HG02885 (cell line): ENCODE data around the gene ST3GAL5.
"Not testable (repeated sequence)": the region's sequence is repeated elsewhere in the genome, so short reads cannot be mapped to it uniquely, and the experiment has no call there.

ENCODE experiments used
- ATAC-seq: cut with Tn5 transposase; IDR thresholded peaks from one replicate; pipeline ENCODE4 v1.9.1; 2021; ENCODE audit warnings: mild to moderate bottlenecking; ENCODE audit not compliant: unreplicated experiment, poor library complexity

The ST3GAL5 gene

DNA sequence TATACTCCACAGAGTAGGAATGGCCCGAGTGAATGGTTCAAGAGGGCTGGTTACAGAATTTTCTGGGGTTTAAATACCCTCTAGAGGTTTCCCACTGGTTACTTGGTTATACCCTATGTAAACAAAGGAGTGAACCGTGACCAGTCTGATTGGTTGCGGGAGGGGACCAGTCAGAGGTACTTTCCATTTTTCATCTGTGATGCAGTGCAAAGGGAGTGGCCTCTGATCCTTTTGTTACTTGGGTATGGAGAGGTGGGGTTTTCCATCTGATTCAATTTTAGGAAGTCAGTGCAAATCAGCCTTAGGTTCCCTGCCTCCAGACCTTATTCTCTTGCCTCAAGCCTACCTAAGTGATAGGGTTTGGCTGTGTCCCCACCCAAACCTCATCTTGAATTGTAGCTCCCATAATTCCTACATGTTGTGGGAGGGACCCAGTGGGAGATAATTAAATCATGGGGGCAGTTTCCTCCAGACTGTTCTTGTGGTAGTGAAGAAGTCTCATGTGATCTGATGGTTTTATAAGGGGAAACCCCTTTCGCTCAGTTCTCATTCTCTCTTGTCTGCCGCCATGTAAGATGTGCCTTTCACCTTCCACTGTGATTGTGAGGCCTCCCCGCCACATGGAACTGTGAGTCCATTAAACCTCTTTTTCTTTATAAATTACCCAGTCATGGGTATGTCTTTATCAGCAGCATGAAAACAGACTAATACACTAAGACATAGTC is 5.9 kb upstream of the ST3GAL5 start:
- ATAC-seq: not testable (repeated sequence)

DNA sequence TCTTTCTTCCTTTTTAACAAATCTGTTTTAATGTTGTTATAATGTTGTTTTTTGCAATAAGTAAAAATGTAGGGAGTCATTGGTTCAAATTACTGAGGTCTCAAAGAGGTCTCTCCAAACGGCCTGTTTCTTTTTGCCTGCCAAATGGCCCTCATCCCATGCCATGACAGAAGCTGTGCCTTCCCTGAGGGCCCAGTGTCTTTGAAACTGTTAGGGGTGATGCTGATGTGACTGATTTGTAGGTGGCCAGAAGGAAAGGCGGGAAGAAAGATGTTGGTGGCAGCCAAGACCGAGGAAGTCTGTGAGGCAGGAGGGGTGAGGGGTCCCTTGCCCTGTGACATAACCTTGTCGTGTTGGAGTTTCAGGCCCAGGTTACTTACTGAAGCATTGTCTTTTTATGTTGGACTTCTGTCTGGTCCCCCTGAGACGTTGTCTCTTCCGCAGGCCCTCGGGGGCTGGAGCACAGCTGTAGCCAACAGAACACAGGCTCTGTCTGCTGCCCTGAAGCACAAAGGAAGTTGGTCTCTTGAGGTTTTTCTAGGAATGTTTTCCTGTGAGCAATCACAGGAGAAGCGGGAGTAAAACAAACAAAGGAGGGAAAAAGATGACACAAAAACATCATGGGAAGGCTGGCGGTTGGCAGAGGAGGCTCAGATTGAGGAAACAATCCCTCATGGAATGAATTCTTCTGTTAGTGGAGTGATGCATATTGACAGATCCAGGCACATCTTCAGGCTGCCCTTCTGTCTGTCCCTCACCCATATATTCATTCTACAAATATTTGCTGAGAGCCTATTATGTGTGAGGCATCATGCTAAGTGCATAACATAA is 4.9 kb upstream of the ST3GAL5 start:
- ATAC-seq: no peak

DNA sequence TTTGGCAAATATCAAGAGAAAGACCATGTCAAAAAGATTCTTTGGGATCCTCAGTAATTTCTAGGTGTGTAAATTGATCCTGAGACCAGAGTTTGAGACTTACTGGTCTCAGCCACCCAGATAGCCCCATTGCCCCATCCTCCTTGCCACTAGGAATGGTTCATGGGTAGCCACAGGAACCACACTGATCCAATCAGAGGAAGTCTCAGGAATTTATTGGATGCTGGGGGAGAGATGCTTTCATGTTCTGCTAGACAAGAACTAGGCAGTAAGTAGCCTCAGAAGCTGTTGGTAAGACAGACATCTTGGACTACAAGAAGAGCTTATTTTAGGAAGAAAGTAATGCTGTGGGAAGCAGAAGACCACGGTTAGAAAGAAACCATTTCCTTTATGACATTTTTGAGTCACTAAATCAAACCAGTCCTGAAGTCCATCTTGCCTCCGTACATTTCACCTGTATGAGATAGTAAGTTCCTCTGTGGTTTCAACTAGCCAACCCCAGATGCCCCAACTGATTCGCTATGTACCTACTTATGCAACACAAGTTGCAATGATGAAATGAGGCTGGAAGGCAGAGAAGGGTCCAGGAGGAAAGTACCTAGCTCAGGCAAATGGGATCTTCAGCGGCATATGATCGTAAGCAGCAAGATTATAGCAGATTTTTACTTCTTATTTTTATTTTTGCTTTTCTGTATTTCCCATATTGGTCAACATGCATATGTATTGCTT is 3.6 kb upstream of the ST3GAL5 start:
- no peak for ATAC-seq

DNA sequence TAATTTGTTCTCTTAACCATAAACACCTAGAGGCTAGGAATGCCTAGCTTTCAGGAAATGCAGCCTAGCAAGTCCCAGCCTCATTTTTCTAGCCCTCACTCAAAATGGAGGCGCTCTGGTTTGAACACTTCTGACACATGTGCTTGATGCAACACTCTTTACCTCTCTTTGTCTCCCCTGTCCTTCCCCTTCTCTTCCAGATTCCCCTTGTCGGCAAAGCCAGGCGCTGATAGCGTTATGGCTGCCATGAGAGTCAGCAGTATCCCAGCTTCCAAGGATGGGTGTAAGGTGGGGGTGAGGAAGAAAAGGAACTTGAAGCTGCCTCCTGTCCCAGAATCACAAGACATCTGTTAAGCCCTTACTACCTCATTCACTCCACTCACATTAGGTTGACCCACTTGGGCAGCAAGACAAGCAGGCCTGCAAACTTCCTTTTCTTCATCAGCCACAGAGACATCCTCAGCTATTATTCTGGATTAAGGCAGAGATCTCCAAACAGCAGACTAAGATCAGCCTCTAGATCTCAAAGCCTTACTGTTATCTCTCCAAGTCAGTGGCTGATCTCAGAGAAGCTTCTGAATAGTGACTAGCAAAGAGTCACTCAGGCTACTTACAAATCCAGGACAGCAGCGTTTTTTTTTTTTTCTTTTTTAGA is 1.9 kb upstream of the ST3GAL5 start:
- ATAC-seq: no peak

DNA sequence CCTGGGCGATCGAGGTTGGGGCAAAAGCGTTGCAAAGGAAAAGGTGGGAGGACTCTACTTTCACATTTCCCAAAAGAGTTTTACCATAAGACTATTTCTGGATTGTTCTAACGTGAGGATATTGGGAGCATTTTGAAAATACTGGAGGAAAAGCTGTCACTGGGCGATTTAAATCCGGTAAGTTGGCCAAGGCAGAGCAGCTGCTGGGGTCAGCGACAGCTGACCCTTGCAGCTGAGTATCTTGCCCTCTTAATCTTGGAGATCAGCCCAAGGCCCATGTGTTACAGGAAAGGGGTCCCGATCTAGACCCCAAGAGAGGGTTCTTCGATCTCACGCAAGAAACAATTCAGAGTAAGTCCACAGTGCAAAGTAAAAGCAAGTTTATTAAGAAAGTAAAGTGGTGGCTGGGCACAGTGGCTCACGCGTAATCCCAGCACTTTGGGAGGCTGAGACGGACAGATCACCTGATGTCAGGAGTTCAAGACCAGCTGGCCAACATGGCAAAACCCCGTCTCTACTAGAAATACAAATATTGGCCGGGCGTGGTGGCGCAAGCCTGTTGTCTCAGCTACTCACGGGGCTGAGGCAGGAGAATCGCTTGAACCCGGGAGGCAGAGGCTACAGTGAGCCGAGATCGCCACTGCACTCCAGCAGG is 964 bp upstream of the ST3GAL5 start:
- ATAC-seq: no peak

DNA sequence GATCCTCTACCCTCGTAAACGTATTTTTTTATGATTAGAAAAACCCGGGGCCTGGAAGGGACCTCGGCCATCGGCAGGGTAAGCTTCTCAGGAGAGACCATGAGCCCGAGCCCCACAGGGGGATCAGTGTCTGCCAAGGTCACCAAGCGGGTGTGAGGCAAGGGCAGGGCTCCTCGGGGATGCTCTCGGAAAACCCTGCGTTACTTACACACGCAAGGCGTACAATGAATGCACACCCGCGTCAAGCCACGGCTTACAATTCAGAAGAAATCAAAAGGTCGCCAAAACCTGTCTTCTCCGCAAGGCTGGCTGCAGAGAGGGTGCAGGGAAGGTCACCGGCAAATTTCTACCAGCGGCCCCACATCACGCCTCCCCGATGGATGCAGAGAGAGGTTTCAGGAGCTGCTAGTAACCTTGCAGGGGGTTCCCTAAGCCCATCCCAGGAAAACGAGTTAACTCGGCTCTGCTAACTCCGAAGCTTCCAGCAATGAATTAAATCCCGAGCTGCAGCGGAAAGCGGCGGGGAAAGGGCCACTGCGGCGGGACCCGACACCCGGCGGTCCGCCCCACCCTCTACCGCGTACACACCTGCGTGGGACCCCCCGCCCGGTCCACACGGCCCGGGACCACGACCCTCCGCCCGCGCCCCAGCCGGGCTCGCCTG is 638 bp downstream of the ST3GAL5 start:
- ATAC-seq: no peak

DNA sequence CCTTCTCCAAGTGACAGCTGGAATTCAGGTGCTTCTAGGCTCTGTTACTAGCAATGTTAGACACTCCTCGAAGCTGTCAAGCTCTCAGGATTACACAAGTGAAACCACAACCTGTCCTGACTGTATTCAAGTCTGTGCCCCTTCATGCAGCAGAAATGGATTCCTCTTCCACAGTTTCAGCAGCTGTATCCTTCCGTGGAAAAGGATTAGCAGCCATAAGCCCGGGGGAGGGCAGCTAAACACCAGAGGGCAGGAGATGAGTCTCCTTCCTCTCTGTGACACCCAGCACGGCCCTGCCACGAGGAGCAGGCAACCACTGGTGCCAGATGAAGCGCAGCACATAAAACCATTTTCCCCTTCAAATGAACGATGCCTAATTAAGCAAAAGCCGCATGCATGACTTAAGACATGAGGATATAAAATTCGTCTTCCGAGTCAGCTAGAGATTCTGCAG is 1.2 kb downstream of the ST3GAL5 start:
- ATAC-seq: no peak

DNA sequence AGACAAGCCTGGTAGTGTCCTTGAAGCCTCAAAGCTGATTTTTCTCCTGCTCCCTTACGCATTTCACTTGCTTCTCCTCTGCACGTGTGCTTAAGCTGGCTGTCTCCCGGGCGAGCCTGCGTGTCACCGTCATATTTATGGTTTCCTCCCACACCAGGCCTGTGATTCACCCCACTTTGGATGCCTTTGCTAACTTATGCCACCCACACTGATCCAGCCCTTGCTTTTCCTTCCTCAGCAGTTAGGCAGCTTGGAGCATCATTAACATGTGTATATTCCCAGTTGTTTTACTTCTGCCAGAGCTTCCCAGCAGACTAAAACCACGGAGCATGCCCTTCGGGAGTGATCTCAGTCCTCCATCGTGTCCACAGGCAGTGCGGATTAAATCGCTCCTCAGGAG is 2.2 kb downstream of the ST3GAL5 start:
- no peak for ATAC-seq

DNA sequence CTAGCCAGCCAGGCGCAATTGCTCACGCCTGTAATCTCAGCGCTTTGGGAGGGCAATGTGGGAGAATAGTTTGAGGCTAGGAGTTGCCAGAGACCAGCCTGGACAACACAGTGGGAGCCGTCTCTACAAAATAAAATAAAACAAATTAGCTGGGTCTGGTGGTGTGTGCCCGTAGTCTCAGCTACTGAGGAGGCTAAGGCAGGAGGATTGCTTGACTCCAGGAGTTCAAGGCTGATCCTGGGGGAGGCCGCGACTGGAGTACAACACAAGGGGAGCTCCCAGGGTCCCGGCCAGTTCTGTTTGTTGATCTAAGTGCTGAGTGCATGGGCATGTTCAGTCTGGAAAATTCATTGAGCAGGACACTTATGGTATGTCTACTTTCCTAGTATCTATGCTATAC is 2.6 kb downstream of the ST3GAL5 start:
- no peak for ATAC-seq

DNA sequence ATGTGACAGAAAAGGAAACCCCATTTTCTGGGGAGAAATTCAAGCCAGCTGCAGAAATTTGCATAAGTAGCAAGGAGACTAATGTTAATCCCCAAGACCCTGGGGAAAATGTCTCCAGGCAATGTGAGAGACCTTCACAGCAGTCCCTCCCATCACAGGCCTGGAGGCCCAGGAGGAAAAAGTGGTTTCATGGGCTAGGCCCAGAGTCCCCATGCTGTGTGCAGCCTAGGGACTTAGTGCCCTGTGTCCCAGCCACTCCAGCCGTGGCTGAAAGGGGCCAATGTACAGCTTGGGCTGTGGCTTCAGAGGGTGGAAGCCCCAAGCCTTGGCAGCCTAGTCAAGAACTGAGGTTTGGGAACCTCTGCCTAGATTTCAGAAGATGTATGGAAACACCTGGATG is 7.0 kb downstream of the ST3GAL5 start:
- ATAC-seq: not testable (repeated sequence)

DNA sequence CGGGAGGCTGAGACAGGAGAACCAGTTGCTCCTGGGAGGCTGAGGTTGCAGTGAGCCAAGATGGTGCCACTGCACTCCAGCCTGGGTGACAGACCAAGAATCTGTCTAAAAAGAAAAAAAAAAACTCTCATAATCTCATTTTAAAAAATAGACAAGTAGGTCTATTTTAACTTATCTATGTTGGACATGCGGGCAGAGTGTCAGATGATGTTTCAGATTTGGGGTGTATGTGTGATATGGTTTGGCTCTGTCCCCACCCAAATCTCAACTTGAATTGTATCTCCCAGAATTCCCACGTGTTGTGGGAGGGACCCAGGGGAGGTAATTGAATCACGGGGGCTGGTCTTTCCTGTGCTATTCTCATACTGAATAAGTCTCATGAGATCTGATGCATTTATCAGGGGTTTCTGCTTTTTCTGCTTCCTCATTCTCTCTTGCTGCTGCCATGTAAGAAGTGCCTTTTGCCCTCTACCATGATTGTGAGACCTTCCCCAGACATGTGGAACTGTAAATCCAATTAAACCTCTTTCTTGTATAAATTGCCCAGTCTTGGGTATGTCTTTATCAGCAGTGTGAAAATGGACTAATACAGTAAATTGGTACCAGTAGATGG is 8.0 kb downstream of the ST3GAL5 start:
- not testable (repeated sequence) for ATAC-seq

DNA sequence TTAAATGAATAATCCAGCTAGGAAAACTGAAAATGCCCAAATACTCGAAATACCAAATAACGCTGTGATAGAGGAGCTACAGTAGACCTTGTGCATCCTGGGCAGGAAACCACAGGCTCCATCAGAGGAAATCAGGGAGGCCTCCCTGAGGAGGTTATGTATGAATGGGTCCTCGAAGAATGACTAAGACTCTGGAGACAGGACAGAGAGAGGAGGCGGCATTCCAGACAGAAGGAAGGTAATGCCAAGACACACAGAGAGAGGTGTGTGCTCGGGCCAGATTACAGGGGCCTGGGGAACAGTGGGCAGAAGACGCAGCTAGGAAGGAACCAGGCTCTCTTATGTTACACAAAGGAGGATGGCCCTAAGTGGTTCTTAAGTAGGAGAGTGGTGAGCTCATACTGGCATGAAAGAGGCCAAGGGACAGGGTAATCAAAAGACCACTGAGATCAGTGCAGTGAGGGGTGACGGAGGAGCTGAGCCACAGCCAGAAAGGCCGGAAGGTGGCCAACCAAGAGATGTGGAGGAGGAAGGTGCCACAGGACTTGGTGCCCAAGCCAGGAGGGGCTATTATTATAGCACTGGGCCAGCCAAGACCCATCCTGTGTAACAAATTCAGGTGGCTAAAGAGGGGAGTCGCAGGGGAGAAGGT is 9.9 kb downstream of the ST3GAL5 start:
- ATAC-seq: no peak

DNA sequence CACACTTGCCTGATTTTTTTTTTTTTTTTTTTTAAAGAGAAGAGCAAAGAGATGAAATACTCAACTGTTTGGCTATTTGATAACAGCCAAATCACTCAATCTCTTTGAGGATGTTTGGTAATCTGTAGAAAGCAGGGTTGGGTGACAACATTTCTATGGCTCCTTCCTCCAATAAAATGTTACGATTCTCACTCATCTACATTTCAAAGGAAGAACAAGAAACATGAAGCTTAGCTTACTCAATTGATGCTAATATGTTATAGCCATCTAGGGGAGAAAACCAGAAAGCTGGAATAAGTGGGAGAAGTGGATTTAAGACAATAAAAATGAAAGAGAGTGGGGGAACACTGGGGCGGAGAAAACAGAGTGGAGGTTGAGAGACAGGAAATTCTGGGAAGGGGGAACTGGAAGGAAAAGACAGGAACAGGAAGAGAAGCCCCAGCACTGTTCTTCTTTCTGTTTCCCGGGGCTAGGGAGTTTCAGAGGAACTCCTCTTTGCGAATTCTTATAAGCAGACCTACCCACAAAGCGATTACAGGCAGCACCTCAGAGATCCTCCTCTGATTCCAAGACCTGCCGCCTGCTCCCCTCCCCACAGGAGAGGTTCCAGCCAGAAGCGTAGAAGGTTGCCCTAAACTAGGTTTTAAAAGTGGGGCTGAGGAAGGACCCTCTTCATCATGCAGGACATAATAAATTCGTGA is 13.3 kb downstream of the ST3GAL5 start:
- ATAC-seq: no peak

DNA sequence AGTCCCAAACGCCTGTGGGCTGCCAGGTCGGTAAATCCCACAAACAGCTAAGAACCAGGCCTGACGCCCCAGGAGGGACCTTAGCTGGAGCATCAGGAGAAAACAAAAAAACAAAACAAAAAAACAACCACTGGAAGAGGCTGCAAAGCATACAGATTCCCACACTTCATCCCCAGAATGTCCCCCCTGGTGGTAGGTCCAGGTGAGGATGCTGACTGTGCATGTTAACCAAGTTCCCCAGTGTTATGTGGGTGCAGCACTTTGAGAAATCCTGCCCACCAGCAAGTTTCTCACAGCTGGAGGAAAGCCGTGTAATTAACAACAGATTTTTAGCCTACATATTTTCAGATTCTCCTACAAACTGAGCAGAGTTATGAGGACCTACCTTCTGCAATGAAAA is 15.1 kb downstream of the ST3GAL5 start:
- no peak for ATAC-seq

DNA sequence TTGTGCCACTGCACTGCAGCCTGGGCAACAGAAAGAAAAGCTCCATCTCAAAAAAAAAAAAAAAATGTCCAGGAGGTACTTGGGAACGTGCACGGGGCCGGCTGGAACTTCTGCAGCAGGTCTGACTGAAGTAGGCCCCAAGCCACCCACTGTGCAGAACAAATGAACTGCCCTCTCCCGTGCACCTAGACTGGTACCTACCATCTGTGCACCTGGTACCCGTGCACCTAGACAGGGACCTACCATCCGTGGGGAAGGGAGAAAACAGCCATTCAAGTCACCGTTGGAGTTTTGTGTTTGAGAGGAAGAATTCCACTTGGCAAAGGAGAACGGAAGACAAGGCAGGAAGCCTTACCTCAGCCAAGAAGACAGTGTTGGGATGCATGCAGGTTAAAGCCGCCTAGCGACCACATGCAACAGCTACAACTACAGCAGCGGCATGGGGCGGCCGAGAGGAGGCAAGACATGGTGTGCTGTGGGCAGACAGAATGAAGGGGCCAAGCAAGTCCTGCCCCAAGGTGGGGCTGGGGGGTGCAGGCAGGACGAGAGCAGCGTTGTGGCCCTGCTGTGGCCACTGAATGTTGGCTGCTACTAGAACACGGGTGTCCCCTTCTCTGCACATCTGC is 16.1 kb downstream of the ST3GAL5 start:
- ATAC-seq: no peak

DNA sequence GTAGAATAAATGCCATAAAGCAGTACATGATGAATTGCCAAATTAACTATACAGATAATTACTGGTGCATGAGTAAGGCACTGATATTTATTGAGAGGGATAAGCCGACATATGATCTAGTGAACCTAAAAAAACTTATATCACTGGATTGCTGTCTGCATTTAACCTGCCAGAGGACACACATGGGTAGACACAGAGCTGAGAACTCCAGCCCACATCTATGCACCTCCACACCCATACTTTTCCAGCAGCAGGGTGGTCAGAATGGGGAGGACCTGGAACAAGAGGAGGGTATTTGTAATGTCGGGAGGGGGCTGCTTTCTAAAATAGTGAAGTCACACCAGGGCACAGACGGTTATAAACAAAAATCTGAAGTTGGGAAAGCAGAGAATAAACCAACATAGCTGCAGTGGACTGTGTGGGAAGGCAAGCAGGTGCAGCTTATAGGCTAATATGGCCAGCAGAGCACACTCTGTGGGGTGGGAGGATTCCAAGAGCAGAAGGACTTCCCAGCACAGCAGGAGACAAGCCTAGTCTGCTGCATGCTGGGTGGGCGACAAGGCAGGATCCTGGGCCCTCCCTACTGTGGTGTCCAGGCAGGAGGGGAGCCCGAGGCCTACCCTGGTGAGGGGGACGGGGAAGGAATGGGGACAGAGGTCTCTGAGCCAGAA is 17.2 kb downstream of the ST3GAL5 start:
- no peak for ATAC-seq

DNA sequence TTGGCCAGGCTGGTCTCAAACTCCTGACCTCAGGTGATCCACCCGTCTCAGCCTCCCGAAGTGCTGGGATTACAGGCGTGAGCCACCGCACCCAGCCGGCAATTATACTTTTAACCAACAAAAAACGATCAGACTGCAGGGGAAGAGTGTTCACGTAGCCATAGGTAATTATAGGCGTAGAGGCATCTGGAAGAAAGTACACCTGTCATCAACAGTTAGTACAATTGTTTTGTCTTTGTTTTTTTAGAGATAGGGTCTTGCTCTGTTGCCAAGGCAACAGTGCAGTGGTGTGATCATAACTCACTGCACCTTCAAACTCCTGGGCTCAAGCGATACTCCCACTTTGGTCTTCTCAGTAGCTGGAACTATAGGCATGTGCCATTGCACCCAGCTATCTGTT is 20.0 kb downstream of the ST3GAL5 start:
- ATAC-seq: no peak
